ENCODE data around the gene KPTN.
"Not testable (repeated sequence)": the region's sequence is repeated elsewhere in the genome, so short reads cannot be mapped to it uniquely, and the experiment has no call there.

Gene KPTN

DNA sequence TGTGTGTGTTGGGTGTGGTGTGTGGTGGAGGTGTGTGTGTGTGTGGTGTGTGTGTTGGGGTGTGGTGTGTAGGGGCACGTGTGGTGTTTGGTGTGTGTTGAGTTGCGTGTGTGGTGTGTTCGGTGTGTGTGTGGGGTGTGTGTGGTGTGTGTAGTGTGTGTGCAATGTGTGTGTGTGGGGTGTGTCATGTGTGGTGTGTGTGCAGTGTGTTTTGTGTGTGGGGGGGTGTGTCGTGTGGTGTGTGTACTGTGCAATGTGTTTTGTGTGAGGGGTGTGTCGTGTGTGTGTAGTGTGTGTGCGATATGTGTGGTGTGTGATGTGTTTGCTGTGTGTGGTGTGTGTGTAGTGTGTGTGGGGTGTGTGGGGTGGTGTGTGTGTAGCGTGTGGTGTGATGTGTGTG, 6.0 kb upstream of the KPTN start:
- no peak for DNase-seq

DNA sequence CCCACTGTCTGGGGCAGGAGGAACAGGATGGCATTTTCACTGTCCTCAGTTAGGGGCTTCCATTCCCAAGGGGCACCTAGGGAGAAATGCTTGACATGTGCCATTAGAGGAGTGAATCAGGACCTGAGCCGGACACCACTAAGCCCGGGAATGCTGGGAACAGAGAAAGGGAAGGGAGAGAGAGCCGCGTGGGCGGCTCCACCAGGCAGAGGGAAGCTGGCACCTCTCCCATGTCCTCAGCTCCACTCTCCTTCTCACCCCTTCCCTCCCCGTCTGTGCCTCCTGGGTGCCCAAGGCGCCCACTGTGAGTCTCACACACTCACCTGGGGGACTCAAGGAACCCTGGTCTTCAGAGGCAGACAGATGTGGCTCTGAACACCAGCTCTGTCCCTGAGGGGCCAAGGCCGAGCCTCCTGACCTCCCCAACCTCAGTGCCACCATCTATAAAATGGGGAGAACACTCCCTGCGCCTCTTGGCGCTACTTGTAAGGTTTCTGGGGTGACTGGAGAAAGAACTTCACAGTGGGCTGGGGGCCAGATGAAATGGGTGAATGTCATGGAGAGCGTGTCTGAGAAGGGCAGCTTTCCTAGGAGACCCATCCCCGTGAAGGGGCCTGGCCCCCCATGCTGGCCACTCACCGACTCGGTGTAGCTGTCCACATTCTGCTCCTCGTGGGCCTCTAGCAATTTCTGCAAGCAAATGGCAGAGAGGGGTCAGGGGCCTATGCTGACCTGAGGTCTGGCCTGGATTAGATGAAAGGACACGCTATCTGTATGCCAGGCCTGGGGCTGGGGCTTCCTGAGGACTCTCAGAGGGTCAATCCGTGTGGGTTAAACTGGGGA, 5.3 kb upstream of the KPTN start:
- DNase-seq, result peak; percentile 1

- DNase-seq, result peak; percentile 0
Observed at GRCh38 chr19:47487551-47488515, 3.8 kb upstream of the KPTN start.

DNA sequence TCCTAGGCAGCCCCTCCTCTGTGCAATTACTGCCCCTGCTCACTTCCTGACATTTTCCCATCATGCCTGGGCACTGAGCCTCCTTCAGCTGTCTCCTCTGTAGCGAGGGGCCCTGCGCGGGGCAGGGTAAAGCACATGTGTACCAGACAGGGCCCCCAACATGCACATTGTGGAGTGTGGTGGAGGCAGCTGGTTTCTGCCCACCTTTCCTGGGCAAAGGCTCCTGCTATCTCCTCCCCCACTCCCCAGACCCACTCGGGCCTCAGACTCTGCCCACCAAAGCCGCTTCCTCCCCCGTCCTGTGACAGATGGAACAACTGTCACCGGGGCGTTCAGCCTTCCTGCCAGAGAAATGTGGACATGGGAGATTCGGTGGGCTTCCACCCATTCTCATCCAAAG, 2.9 kb upstream of the KPTN start:
- peak; percentile 0 for DNase-seq

DNA sequence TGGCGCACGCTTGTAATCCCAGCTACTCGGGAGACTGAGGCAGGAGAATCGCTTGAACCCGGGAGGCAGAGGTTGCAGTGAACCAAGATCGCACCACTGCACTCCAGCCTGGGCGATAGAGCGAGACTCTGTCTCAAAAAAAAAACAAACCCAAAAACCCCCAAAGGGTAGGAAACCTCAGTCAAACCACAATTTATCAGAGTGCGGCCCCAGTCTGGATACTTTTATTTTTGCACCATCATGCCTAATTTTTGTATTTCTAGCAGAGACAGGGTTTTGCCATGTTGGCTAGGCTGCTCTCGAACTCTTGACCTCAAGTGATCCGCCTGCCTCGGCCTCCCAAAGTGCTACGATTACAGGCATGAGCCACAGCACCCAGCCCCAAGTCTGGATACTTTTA, 2.2 kb upstream of the KPTN start:
- DNase-seq, result not testable (repeated sequence)

DNA sequence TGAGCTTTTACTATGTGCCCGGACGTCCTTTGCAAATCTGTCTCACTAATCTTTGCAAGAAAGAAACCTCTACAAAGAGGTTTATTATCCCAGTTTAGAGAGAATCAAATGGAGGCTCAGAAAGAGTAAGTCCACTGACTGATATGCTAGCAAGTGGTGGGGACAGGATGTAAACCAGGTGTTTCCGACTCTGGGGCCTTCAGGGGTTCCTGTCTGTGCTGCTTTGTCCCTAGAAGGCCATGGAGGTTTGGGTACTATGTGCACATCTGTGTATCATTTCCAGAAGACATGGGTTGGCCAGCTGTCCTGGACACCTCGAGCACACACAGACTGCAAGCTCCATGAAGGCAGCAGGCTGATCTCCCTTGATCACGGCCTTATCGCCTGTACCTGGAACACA, 1.2 kb upstream of the KPTN start:
- no peak for DNase-seq

- no peak for DNase-seq
Observed at GRCh38 chr19:47483200-47483599, 819 bp downstream of the KPTN start.

DNA sequence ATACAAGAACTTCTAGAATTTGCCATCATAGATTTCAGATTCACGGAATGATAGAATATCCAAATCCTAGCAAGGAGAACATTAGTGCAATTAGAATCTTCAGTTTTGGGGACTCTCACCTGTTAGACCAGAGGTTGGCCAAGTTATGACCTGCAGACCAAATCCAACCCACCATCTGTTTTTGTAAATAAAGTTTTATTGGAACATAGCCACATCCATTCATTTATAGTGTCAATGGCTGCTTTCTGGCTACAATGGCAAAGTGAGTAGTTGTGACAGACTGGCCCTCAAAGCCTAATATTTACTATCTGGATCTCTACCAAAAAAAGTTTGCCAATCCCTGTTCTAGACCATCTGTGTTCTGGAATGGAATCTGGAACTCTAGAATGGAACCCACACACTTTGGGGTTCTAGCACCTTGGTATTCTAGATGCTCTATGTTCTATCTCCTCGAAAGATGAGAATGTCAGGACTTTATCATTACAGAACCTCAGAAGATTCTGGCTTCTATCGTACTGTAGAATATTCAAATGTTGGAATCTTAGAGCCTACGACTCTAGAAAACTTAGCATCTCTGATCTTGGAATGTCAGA, 2.5 kb downstream of the KPTN start:
- DNase-seq, result no peak

- no peak for DNase-seq
Observed at GRCh38 chr19:47480658-47481057, 3.4 kb downstream of the KPTN start.

- DNase-seq, result peak; percentile 0
Observed at GRCh38 chr19:47479701-47480503, 4.1 kb downstream of the KPTN start.

DNA sequence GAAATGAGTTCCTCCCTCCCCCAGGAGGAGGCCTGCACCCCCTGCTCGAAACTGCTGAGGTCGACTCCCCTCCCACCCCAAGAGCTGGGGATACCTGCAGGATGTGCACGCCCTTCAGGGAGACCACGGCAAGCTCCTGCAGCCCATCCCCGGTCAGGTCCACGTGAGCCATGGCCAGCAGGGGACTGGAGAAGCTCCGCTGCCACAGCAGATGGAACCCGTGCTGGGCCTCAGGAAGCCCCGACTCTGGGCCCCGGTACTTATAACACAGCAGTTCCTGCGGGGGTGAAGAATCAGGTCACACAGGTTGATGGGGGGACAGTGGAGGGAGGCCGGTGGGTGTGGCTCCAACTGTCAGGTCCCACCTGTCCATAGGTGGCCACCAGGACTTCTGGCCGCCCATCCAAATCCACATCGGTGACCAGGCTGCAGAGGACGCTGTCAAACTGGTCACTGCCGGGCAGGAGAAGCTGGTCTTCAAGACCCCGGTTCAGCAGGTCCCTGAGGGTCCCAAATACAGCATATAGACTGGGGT, 7.5 kb downstream of the KPTN start:
- no peak for DNase-seq

DNA sequence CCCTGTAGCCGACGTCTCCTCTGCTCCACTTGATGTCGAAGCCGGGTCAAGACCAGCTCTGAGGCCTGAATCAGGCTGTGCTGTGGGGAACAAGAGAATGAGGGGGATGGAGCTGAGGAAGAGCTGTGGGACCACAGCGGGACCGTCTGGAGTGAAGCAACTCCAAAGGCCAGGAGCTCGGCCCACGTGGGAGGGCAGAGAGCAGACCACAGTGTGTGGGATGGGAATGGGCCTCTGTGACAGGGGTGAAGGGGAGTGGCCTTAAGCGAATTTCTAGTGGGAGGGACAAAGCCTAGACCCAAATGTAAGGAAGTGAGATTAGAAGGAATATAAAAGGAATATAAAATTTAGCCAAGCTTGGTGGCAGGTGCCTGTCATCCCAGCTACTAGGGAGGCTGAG, 8.6 kb downstream of the KPTN start:
- no peak for DNase-seq

- no peak for DNase-seq
Observed at GRCh38 chr19:47473336-47473735, 10.7 kb downstream of the KPTN start.

DNA sequence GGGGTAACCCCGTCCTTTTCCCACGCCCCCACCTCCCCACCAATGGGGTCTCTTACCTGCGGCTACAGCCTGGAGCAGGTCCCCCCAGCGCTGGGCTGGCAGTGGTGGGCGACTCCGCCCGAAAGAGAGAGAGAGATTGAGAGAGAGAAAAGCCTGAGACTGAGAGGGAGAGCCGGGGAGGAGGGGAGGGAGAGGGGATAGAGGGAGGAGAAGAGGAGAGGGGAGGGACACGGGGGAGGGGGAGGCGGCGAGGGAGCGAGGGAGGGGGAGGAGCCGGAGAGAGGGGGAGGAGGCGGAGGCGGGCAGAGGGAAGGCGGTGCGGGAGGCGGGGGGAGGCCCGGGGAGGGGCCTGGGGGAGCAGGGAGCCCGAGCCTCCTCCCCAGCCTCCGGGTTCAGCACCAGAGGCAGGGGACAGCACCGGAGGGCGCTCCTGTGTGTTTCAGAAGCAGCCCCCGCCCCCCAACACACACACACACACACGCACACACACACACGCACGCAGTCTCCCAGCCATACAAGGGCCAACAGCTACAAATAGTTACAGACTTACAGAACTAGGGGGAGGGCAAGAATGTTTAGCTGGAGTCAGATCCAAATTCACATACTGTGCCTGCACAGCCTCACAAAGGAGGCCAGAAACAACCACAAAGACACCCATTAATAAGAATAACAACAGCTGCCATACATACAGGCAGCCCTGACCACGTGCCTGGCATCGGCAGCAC, 12.1 kb downstream of the KPTN start, which contains the start of gene SLC8A2:
Gene SLC8A2, minus strand, starts transcription at position 161 of the 725 bp plus-strand sequence. CDS start 5,490 bp downstream, outside the sequence.
- peak; percentile 81 for DNase-seq

GRCh38 chr19:47471381-47471732, 12.7 kb downstream of the KPTN start:
- DNase-seq, result no peak

GRCh38 chr19:47470447-47471195, 13.4 kb downstream of the KPTN start:
- DNase-seq, result no peak

DNA sequence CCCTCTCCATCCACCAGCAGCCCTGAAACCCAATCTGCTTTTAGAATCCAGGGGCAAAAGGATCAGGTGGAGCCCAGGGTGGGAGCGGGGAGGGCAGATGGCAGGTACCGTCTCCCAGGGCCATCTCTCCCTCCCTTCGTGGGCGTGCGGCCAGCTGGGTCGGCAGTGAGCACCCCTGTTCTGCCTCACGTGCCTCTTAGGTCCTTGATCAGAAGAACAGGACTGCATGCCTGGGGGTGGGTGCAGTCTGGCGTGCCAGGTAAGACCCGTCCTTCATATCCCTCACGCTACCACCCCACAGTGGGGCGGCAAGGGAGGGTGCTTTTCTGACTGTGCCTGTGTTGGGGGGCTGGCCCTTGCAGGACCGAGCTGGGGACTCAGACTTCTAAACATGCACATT, 14.3 kb downstream of the KPTN start:
- no peak for DNase-seq

DNA sequence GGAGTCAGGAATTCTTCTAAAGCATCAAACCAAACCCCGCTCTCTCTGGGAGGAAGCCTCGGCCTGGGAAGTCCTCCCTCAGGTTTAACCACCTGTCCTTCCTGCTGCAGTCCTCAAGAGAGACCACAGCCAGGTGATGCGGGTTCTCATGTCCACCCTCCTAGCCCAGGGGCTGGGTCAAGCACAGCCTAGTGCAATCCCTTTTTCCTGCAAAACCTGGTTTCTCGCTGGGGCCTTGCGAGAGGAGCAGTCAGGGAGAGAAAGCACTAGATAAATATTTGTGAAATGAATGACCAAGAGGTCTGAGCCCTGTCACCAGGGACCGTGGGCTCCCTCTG, 14.7 kb downstream of the KPTN start:
- DNase-seq, result no peak

DNA sequence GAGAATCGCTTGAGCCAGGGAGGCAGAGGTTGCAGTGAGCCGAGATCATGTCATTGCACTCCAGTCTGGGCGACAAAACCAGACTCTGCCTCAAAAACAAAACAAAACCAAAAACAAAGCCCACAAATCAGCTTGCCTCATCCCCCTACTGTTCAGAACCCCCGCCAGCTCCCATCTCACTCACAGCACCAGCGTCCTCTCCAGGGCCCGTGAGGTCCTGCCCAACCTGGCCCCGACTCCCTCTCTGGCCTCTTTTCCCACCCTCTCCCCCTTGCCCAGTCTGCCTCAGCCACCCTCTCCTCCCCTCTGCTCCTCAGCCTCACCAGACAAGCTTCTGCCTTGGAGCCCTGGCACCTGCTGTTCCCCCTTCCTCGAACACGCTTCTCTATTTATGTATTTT, 16.1 kb downstream of the KPTN start:
- DNase-seq, result no peak

- no peak for DNase-seq
Observed at GRCh38 chr19:47465957-47466356, 18.1 kb downstream of the KPTN start.
